HEK293 (cell line): ENCODE measurements around the gene L3MBTL4.

ENCODE experiments used
- CTCF ChIA-PET: fragments of 350-600 bp; formaldehyde crosslinking; extraction: SDS; loops from one replicate; lab custom pipeline; 2021; ENCODE audit warnings: antibody characterized with exemption; lab: Yijun Ruan, JAX
- POLR2A ChIA-PET: fragments of 300-600 bp; formaldehyde crosslinking; extraction: SDS; loops from one replicate; lab custom pipeline; 2020; ENCODE audit warnings: antibody characterized with exemption, inconsistent platforms; lab: Yijun Ruan, JAX
- H3K27ac ChIP-seq: fragments of 200-500 bp; sonication (Bioruptor generic); 2 replicates; pipeline ENCODE4 v1.5.1; 2014; ENCODE audit warnings: low read depth, low read length, control low read depth, inconsistent platforms; ENCODE audit errors: extremely low read depth
- H3K36me3 ChIP-seq, 2 experiments: fragments of 200-500 bp in 1 of 2; sonication (Bioruptor generic) in 1 of 2; 1 replicate in 1 of 2; 2 replicates in 1 of 2; pipeline ENCODE4 v1.5.1; 2014 to 2017; ENCODE audit warnings: inconsistent platforms in 2 of 2, low read length in 2 of 2; ENCODE audit not compliant: control insufficient read depth in 2 of 2, insufficient read depth in 1 of 2
- H3K4me1 ChIP-seq: fragments of 200-500 bp; sonication (Bioruptor generic); 2 replicates; pipeline ENCODE4 v1.5.1; 2014; ENCODE audit warnings: mild to moderate bottlenecking, low read length, inconsistent platforms; ENCODE audit not compliant: control insufficient read depth, insufficient read depth
- H3K4me3 ChIP-seq: 2 replicates; pipeline ENCODE4 v1.5.1; 2011; ENCODE audit warnings: low read depth, mild to moderate bottlenecking, control low read depth, low read length, moderate library complexity
- H3K9me3 ChIP-seq: fragments of 200-500 bp; sonication (Bioruptor generic); 2 replicates; pipeline ENCODE4 v1.5.1; 2014; ENCODE audit warnings: low read depth, low read length, inconsistent platforms; ENCODE audit not compliant: control insufficient read depth, insufficient read depth
- GLI4 ChIP-seq: fragments of 450-650 bp; formaldehyde crosslinking; IDR thresholded peaks from 2 replicates; pipeline ENCODE4 v1.5.1; 2016; ENCODE audit warnings: missing biosample characterization, missing genetic modification characterization
- ZFHX2 ChIP-seq: fragments of 450-650 bp; formaldehyde crosslinking; conservative IDR thresholded peaks from 2 replicates; pipeline ENCODE4 v1.5.1; 2016; ENCODE audit warnings: missing biosample characterization, missing genetic modification characterization
- ZIC2 ChIP-seq: fragments of 450-650 bp; formaldehyde crosslinking; IDR thresholded peaks from 2 replicates; pipeline ENCODE4 v1.5.1; 2016; ENCODE audit warnings: missing biosample characterization, missing genetic modification characterization
- ZNF18 ChIP-seq: fragments of 450-650 bp; formaldehyde crosslinking; IDR thresholded peaks from 2 replicates; pipeline ENCODE4 v1.5.1; 2016; ENCODE audit warnings: missing biosample characterization, missing genetic modification characterization
- ZNF239 ChIP-seq: fragments of 450-650 bp; formaldehyde crosslinking; IDR thresholded peaks from 2 replicates; pipeline ENCODE4 v1.5.1; 2016; ENCODE audit warnings: missing biosample characterization, missing genetic modification characterization
- ZNF24 ChIP-seq: fragments of 450-650 bp; formaldehyde crosslinking; IDR thresholded peaks from 2 replicates; pipeline ENCODE4 v1.5.1; 2016; ENCODE audit warnings: missing biosample characterization, missing genetic modification characterization
- ZNF26 ChIP-seq: fragments of 450-650 bp; formaldehyde crosslinking; IDR thresholded peaks from 2 replicates; pipeline ENCODE4 v1.5.1; 2016; ENCODE audit warnings: missing biosample characterization, missing genetic modification characterization
- ZNF274 ChIP-seq, 2 experiments: fragments of 200-500 bp in 1 of 2; fragments of 450-650 bp in 1 of 2; sonication (Bioruptor generic) in 1 of 2; formaldehyde crosslinking in 1 of 2; IDR thresholded peaks; 2 replicates each; pipeline versions ENCODE4 v1.5.1 to v1.6.1; 2014 to 2016; ENCODE audit warnings: borderline replicate concordance in 1 of 2, inconsistent platforms in 1 of 2, low read length in 1 of 2, missing biosample characterization in 1 of 2, missing genetic modification characterization in 1 of 2
- ZNF311 ChIP-seq: fragments of 450-650 bp; formaldehyde crosslinking; IDR thresholded peaks from 2 replicates; pipeline ENCODE4 v1.5.1; 2017; ENCODE audit warnings: missing biosample characterization, missing genetic modification characterization, borderline replicate concordance
- ZNF501 ChIP-seq: fragments of 450-650 bp; formaldehyde crosslinking; IDR thresholded peaks from 2 replicates; pipeline ENCODE4 v1.5.1; 2016; ENCODE audit warnings: missing biosample characterization, missing genetic modification characterization
- ZNF645 ChIP-seq: fragments of 450-650 bp; formaldehyde crosslinking; IDR thresholded peaks from 2 replicates; pipeline ENCODE4; 2016; ENCODE audit warnings: missing biosample characterization, missing genetic modification characterization
- ZNF692 ChIP-seq: fragments of 450-650 bp; formaldehyde crosslinking; IDR thresholded peaks from 2 replicates; pipeline ENCODE4 v1.5.1; 2016; ENCODE audit warnings: missing biosample characterization, missing genetic modification characterization
- ZNF76 ChIP-seq: fragments of 450-650 bp; formaldehyde crosslinking; IDR thresholded peaks from 2 replicates; pipeline ENCODE4; 2016; ENCODE audit warnings: low read depth, missing biosample characterization, missing genetic modification characterization, borderline replicate concordance
- ZSCAN4 ChIP-seq: fragments of 450-650 bp; formaldehyde crosslinking; IDR thresholded peaks from 2 replicates; pipeline ENCODE4 v1.5.1; 2017; ENCODE audit warnings: missing biosample characterization, missing genetic modification characterization

Gene L3MBTL4

GRCh38 chr18:5962362-5962761 lies 452.3 kb downstream of the L3MBTL4 start:
- no peak overlapping the region for H3K27ac ChIP-seq
- no peaks in the 10 kb centered on the region for H3K9me3 ChIP-seq
- CTCF ChIA-PET, result no interaction called here
- H3K36me3 ChIP-seq, result no peaks in the 10 kb centered on the region
- H3K4me3 ChIP-seq, result no peak overlapping the region
- POLR2A ChIA-PET, result no interaction called here
- H3K4me1 ChIP-seq, result peaks cover 13% of the 10 kb centered on the region
- TF ChIP-seq ZNF18 (tag by site-specific recombination) (0 out of 2 replicates have a peak, but pooled peaks have one; percentile 22), ZNF692 (tag by site-specific recombination) (no peak), ZFHX2 (tag by site-specific recombination) (0 out of 2 replicates have a peak, but pooled peaks have one; percentile 18), ZIC2 (tag by site-specific recombination) (peak; percentile 92)

GRCh38 chr18:5961828-5962150 lies 452.9 kb downstream of the L3MBTL4 start:
- Histone ChIP-seq H3K9me3 (no peaks in the 10 kb centered on the region), H3K36me3 (no peaks in the 10 kb centered on the region), H3K27ac (no peak overlapping the region), H3K4me3 (no peak overlapping the region), H3K4me1 (peaks cover 13% of the 10 kb centered on the region)
- POLR2A ChIA-PET, result no interaction called here
- TF ChIP-seq ZNF24 (tag by site-specific recombination) (no peak), ZNF26 (tag by site-specific recombination) (no peak), GLI4 (tag by site-specific recombination) (no peak), ZNF274 (IDR thresholded peaks at IDR 0.05; ENCODE audit: low read length) (no peak), ZNF274 (tag by site-specific recombination; IDR thresholded peaks at IDR 0.05; ENCODE audit: borderline replicate concordance) (no peak), ZNF311 (tag by site-specific recombination) (no peak), ZSCAN4 (tag by site-specific recombination) (no peak), ZNF645 (tag by site-specific recombination) (no peak), ZNF501 (tag by site-specific recombination) (no peak), ZNF239 (tag by site-specific recombination) (no peak), ZNF76 (no peak)
- CTCF ChIA-PET, result interaction anchor here (0.6 to 1.7 kb wide), 2 partner anchors 10 to 443 kb away, joined by 3 to 5 read pairs; no protein-coding TSS in a partner anchor
